ENCODE measurements around the gene SMPD2.

GRCh38 chr6:109485266-109485935 is 44.9 kb downstream of the SMPD2 start:
- TF ChIP-seq POLR2A (IDR thresholded peaks at IDR 0.05; ENCODE audit: extremely low read depth, insufficient read length): no peak
- no peak for TF ChIP-seq CTCF (IDR thresholded peaks at IDR 0.05; ENCODE audit: low read depth, low read length)
- no peak for TF ChIP-seq MAX (IDR thresholded peaks at IDR 0.05; ENCODE audit: low read depth, low read length)

All from NB4 (cell line).